K562 (cell line): Measurements from ENCODE around the gene MAGED1.

Experiments
- BRCA1 ChIP-seq, 2 experiments: fragments of 450-650 bp in 1 of 2; sonication (generic) in 1 of 2; formaldehyde crosslinking in 1 of 2; IDR thresholded peaks; 2 replicates each; pipeline versions ENCODE4 v1.5.0 to v1.6.1; 2017 to 2020; ENCODE audit warnings: mild to moderate bottlenecking in 1 of 2, missing genetic modification reagents in 1 of 2
- EP300 ChIP-seq: IDR thresholded peaks from 2 replicates; pipeline ENCODE4 v1.6.1; 2012; ENCODE audit warnings: low read length, improper control_type of control experiment
- EZH2 ChIP-seq: IDR thresholded peaks from 2 replicates; pipeline ENCODE4 v1.6.1; 2012; ENCODE audit warnings: low read depth, mild to moderate bottlenecking, inconsistent platforms, low read length, borderline replicate concordance
- FOXM1 ChIP-seq, 2 experiments: fragments of 450-650 bp in 1 of 2; sonication (generic) in 1 of 2; formaldehyde crosslinking in 1 of 2; IDR thresholded peaks; 2 replicates each; pipeline versions ENCODE4 v1.6.1 to v1.9.0; 2017 to 2022; ENCODE audit warnings: low read depth in 2 of 2, mild to moderate bottlenecking in 2 of 2, missing genetic modification reagents in 1 of 2, moderate library complexity in 1 of 2
- NFATC3 ChIP-seq: fragments of 450-650 bp; IDR thresholded peaks from 2 replicates; pipeline ENCODE4 v1.6.1; 2017; ENCODE audit warnings: mild to moderate bottlenecking
- NFYB ChIP-seq: IDR thresholded peaks from 2 replicates; pipeline ENCODE4 v1.6.1; 2011; ENCODE audit warnings: mild to moderate bottlenecking, moderate library complexity; ENCODE audit not compliant: insufficient read length; ENCODE audit errors: extremely low read depth
- NRF1 ChIP-seq, 2 experiments: fragments of 450-650 bp; IDR thresholded peaks in 1 of 2; conservative IDR thresholded peaks in 1 of 2; 2 replicates each; pipeline ENCODE4 v1.6.1; 2014; ENCODE audit warnings: mild to moderate bottlenecking in 2 of 2
- POLR2AphosphoS5 ChIP-seq: IDR thresholded peaks from 2 replicates; pipeline ENCODE4 v1.6.1; 2011; ENCODE audit warnings: mild to moderate bottlenecking, low read depth, low read length, moderate library complexity; ENCODE audit not compliant: control insufficient read depth, insufficient read depth
- RAD21 ChIP-seq, 2 experiments: fragments of 250-450 bp in 1 of 2; fragments of 450-650 bp in 1 of 2; sonication (Bioruptor Pico) in 1 of 2; formaldehyde crosslinking in 1 of 2; IDR thresholded peaks in 1 of 2; conservative IDR thresholded peaks in 1 of 2; 2 replicates each; pipeline versions ENCODE4 v1.4.0 to v1.8.0; 2020 to 2022; ENCODE audit warnings: mild to moderate bottlenecking in 2 of 2, moderate library complexity in 1 of 2
- TEAD4 ChIP-seq, 2 experiments: sonication (generic) in 1 of 2; formaldehyde crosslinking in 1 of 2; IDR thresholded peaks; 2 replicates each; pipeline versions ENCODE4 v1.6.1 to v1.8.0; 2012 to 2022; ENCODE audit warnings: borderline replicate concordance in 1 of 2, inconsistent platforms in 1 of 2, low read length in 1 of 2, mild to moderate bottlenecking in 1 of 2, missing genetic modification reagents in 1 of 2
- ZKSCAN8 ChIP-seq: fragments of 200-800 bp; sonication (Bioruptor generic); IDR thresholded peaks from 2 replicates; pipeline ENCODE4 v1.6.1; 2016; ENCODE audit warnings: missing genetic modification characterization, missing compliant biosample characterization

DNA sequence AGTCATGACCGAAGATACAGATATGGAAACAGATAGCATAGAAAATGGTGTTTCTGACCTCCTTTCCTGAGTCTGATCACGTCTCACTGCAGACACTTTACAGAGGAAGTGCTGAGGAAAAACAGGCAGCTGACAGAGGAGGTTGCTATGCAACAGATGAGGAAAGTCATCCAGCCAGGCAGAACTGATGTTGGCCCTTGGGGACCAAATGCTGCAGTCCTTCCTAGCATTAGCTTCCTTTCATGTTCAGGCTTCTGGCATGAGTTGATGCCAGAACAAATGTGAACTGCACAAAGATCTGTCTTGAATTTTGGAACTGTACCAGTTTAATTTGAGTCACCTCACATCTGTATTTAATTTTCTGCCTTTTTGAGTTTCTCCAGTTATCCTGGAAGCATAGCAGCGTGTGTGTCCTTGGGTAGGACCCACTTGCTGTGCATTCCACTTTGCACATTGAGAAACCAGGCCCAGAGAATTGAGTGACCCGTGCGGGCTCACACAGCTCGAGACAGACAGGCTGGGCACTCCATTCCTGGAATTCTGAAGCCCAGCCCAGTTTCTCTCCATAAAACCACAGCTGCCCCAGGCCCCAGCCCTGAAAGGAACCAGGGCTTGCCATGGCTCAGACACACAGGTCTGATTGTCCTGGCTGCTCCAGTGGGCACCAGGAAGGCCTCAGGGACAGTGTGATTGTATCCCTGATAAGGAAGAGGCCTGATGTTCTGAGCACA is 1.4 kb upstream of the MAGED1 start:
- TF ChIP-seq NRF1 (conservative IDR thresholded peaks at IDR 0.05 in 1 of 2, IDR thresholded peaks at IDR 0.05 in 1 of 2) (no peak), RAD21 (CRISPR knock-in tag; conservative IDR thresholded peaks at IDR 0.05 in 1 of 2, IDR thresholded peaks at IDR 0.05 in 1 of 2) (no peak), NFATC3 (no peak), EZH2 (no peak), NFYB (no peak), POLR2AphosphoS5 (no peak), TEAD4 (IDR thresholded peaks at IDR 0.05; ENCODE audit: low read length) (no peak), TEAD4 (CRISPR knock-in tag; IDR thresholded peaks at IDR 0.05; ENCODE audit: borderline replicate concordance) (no peak), FOXM1 (IDR thresholded peaks at IDR 0.05; ENCODE audit: low read depth) (no peak), FOXM1 (CRISPR knock-in tag; IDR thresholded peaks at IDR 0.05; ENCODE audit: low read depth) (no peak), EP300 (no peak), BRCA1 (IDR thresholded peaks at IDR 0.05) (no peak), BRCA1 (CRISPR knock-in tag; IDR thresholded peaks at IDR 0.05) (no peak), ZKSCAN8 (CRISPR knock-in tag) (no peak)
